Mesothelial cell of epicardium (in vitro differentiated cells): ENCODE measurements around the gene NANOS1. TPM values are rescaled to one million over a fixed set of nuclear protein-coding genes. Genes with fewer than 3 reads are reported as not detected.
A peak's percentile ranks its signal among the peaks of the same experiment; 100 is the strongest.

Experiments
- DNase-seq, 2 experiments: peaks; one replicate each; pipeline ENCODE4 v3.0.0; 2021; ENCODE audit warnings: low spot score in 2 of 2; ENCODE audit not compliant: unreplicated experiment in 2 of 2
- H3K27ac Mint-ChIP-seq: 2 replicates; pipeline ENCODE4 v1.8.0; 2021; ENCODE audit warnings: mixed read lengths
- H3K27me3 Mint-ChIP-seq: 2 replicates; pipeline ENCODE4 v1.8.0; 2021; ENCODE audit warnings: low read depth, mixed read lengths
- H3K36me3 Mint-ChIP-seq: 2 replicates; pipeline ENCODE4 v1.8.0; 2021; ENCODE audit warnings: mixed read lengths
- H3K4me1 Mint-ChIP-seq: 2 replicates; pipeline ENCODE4 v1.8.0; 2021; ENCODE audit warnings: mixed read lengths
- H3K4me3 Mint-ChIP-seq: 2 replicates; pipeline ENCODE4 v1.8.0; 2021; ENCODE audit warnings: mild to moderate bottlenecking, moderate library complexity, mixed read lengths
- H3K9me3 Mint-ChIP-seq: 2 replicates; pipeline ENCODE4 v1.8.0; 2021; ENCODE audit warnings: mixed read lengths
- total RNA-seq: library from RNA; stranded (reverse); gene quantifications from 3 replicates; pipeline ENCODE4 v1.2.1, GENCODE V29; 2021
- TF ChIP-seq, protein P1 (sequence below): fragments of 200-600 bp; sonication (generic); IDR thresholded peaks from one replicate; pipeline ENCODE4 v1.5.0; 2021; ENCODE audit warnings: antibody characterized with exemption; ENCODE audit not compliant: unreplicated experiment

Gene NANOS1
- total RNA-seq, 1 donor from 2014 or later, result 4.1 TPM

DNA sequence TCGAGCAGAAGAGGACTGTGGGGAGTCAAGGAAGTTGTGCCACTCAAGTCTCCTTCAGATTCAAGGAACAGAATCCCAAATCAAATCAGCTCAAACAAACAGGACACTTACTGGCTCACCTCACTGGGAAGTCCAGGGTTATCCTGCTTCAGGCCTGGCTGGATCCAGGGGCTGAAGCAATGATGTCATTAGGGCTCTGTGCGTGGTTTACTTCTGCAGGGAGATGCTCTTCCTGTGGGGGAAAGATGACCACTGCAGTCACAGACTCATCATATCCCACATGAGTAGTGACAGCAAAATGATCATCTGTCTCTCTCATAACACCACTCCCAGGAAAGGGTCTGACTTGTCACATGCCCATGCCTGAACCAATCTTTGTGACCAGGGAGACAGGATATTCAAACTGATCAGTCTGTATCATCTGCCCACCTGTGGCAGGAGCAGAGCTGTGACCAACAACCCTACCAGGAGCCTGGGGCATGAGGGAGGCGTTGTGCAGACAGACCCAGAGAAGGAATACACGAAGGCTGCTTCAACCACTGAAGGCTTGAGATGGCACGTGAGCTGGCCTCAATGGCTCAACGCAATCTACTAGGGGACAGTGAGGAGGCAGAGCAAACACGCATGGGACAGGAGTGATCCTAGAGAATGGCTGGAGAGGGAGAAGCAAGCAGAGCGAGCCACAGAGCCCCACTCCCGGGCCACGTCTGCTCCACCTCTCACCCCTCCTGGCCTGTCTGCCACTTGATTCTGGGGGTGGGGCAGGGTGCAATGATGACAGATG, 27.6 kb upstream of the NANOS1 start:
- Mint-ChIP-seq H3K36me3 (peaks cover 5% of the 10 kb centered on the region), H3K9me3 (peaks cover 8% of the 10 kb centered on the region), H3K27ac (no peak overlapping the region), H3K4me1 (peaks cover 20% of the 10 kb centered on the region), H3K27me3 (no peaks in the 10 kb centered on the region), H3K4me3 (no peak overlapping the region)
- no peak for DNase-seq
- TF ChIP-seq, protein P1, sequence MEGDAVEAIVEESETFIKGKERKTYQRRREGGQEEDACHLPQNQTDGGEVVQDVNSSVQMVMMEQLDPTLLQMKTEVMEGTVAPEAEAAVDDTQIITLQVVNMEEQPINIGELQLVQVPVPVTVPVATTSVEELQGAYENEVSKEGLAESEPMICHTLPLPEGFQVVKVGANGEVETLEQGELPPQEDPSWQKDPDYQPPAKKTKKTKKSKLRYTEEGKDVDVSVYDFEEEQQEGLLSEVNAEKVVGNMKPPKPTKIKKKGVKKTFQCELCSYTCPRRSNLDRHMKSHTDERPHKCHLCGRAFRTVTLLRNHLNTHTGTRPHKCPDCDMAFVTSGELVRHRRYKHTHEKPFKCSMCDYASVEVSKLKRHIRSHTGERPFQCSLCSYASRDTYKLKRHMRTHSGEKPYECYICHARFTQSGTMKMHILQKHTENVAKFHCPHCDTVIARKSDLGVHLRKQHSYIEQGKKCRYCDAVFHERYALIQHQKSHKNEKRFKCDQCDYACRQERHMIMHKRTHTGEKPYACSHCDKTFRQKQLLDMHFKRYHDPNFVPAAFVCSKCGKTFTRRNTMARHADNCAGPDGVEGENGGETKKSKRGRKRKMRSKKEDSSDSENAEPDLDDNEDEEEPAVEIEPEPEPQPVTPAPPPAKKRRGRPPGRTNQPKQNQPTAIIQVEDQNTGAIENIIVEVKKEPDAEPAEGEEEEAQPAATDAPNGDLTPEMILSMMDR, result no peak

DNA sequence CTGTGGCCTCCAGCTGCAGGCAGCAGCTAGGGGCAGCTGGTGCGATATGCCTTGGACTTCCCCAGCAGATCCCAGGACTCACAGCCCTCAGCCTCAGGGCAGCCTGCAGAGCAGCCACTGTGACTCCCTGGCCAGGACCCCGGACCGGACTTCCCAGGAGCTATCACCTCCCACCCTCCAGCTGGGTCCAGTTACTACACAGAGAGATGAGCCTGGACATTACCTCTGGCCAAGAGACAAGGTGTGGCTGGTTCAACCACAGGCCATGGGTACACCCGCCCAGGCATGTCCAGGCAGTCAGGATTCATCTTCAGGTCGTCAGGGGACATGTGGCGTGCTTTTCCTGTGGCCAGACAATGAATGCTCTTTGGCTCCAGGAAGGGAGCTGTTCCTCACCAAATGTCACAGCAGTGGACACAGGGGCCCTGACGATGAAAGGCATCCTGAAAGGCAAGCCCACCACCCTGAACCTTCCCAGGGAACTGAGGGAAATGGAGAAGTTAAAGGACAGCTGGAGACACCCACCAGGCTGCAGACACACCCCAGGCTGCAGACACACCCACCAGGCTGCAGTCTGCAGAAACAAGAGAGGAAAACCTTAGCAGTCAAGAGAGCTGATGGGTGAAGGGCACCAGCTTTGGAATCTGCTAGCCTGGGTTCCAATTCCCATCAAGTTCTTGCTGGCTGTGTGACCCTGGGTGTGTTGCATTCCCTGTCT, 25.8 kb upstream of the NANOS1 start:
- Mint-ChIP-seq H3K4me1 (peaks cover 25% of the 10 kb centered on the region), H3K27me3 (no peaks in the 10 kb centered on the region), H3K9me3 (no peaks in the 10 kb centered on the region), H3K27ac (no peak overlapping the region), H3K36me3 (no peaks in the 10 kb centered on the region), H3K4me3 (no peak overlapping the region)
- DNase-seq, result no peak
- TF ChIP-seq, protein P1, result no peak

DNA sequence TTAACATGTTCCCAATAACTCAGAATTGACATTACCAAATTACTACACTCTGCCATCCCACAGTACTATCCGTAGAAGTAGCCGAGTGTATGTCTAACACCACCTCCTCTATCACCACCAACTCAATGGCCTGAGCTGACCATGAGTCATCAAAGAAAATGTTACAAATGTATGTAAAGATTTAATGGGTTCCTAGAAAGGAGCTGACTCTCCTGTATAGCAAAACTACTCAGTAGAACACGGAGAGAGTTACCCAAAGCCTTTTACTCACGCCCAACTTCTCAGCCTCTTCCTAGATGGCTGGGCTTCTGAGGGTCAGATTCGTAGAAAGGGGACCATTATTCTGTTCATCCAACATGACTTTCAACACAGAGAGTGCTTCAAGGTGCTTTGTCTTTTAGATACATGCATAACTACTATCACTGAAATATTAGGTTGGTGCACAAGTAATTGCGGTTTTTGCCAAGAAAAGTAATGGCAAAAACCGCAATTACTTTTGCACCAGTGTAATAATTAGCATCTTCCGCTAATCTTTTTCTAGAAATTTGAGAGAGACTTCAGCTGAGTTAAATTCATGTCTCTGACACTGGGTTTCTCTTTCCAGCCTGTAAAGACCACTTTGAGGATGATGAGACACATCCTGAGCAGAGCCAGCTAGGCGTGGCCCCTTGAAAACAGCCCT, 24.0 kb upstream of the NANOS1 start:
- Mint-ChIP-seq H3K27ac (peak overlapping the region; percentile 2), H3K4me3 (no peak overlapping the region), H3K4me1 (peaks cover 25% of the 10 kb centered on the region), H3K27me3 (no peaks in the 10 kb centered on the region), H3K36me3 (no peaks in the 10 kb centered on the region), H3K9me3 (no peaks in the 10 kb centered on the region)
- DNase-seq, result no peak
- TF ChIP-seq, protein P1, result no peak

DNA sequence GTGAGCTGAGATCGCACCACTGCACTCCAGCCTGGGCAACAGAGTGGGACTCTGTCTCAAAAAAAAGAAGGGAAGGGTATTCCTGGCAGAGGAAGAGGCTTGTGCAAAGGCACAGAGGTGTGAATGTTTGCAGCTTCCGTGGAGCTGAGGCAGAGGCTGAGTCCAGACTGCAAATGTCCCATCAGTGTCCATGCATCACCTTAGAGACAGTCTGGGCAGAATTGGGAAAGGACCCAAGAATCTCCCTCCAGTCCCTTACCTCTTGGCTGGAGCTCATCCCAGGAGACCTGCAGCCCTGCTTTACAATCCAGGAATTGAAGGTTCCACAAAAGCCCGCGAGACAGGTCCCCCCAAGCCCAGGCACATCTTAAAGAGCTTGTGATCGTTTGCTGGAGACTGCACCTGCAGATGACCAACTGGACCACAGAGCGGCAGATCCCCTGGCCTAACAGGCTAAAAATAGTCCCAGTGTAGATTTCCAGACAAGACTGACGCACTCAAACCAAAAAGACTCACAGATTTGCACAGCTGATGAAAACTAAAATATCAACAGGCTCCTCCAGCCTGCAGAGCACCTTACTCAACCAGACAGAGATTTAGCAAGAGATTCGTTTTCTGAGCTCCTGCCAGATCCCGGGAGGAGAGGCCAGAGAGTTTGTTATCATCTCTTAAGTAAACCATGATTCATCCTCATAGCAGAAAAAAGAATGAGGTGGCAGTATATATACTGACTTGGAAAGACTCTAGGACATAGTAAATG, 22.9 kb upstream of the NANOS1 start:
- H3K27me3 Mint-ChIP-seq, result no peaks in the 10 kb centered on the region
- no peak for DNase-seq
- H3K36me3 Mint-ChIP-seq, result no peaks in the 10 kb centered on the region
- no peak overlapping the region for H3K4me3 Mint-ChIP-seq
- peak overlapping the region; percentile 53 for H3K27ac Mint-ChIP-seq
- TF ChIP-seq, protein P1, result no peak
- peaks cover 25% of the 10 kb centered on the region for H3K4me1 Mint-ChIP-seq
- no peaks in the 10 kb centered on the region for H3K9me3 Mint-ChIP-seq

DNA sequence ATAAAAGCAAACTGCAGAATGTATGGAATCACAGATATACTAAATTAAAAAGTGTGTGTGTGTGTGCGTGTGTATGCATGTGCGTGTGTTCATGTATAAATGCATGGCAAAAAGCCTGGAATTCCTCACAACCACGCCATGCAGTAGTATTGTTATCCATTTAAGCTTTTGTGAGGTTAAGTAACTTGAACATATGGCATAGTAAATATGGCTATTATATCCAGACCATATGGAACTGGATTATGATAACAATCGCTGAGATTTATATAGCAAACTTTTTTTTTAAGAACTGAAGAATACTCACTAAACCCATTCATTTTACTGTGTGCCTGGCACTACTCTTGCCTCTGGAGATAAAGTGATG, 22.3 kb upstream of the NANOS1 start:
- no peak for DNase-seq
- Mint-ChIP-seq H3K4me1 (peaks cover 25% of the 10 kb centered on the region), H3K9me3 (no peaks in the 10 kb centered on the region), H3K4me3 (no peak overlapping the region), H3K27ac (peak overlapping the region; percentile 53), H3K27me3 (no peaks in the 10 kb centered on the region), H3K36me3 (no peaks in the 10 kb centered on the region)
- TF ChIP-seq, protein P1, result no peak
